IMR-90 (cell line): ENCODE results near the gene ADGRD1.

Source experiments
- BHLHE40 ChIP-seq: fragments of 150-350 bp; IDR thresholded peaks from 2 replicates; pipeline ENCODE4 v1.6.1; 2016; ENCODE audit warnings: mild to moderate bottlenecking, low read depth, low read length
- MAFK ChIP-seq: IDR thresholded peaks from 2 replicates; pipeline ENCODE4 v1.6.1; 2012; ENCODE audit warnings: low read depth, low read length, improper control_type of control experiment
- MAZ ChIP-seq: IDR thresholded peaks from 2 replicates; pipeline ENCODE4 v1.6.1; 2012; ENCODE audit warnings: low read depth, mild to moderate bottlenecking, low read length, improper control_type of control experiment, moderate library complexity, borderline replicate concordance
- POLR2A ChIP-seq: IDR thresholded peaks from 2 replicates; pipeline ENCODE4 v1.6.1; 2012; ENCODE audit warnings: mild to moderate bottlenecking, low read depth, low read length
- SMC3 ChIP-seq: fragments of 150-350 bp; IDR thresholded peaks from 2 replicates; pipeline ENCODE4 v1.6.1; 2016; ENCODE audit warnings: low read depth, mild to moderate bottlenecking, antibody characterized with exemption, low read length, moderate library complexity
- TF ChIP-seq, protein P1 (sequence below): conservative IDR thresholded peaks from 2 replicates; pipeline ENCODE4 v1.5.1; 2012; ENCODE audit warnings: mild to moderate bottlenecking, low read depth, low read length, improper control_type of control experiment
- TF ChIP-seq, protein P2 (sequence below): fragments of 150-350 bp; IDR thresholded peaks from 2 replicates; pipeline ENCODE4 v1.6.1; 2017; ENCODE audit warnings: mild to moderate bottlenecking, antibody characterized with exemption, low read length, low read depth

DNA sequence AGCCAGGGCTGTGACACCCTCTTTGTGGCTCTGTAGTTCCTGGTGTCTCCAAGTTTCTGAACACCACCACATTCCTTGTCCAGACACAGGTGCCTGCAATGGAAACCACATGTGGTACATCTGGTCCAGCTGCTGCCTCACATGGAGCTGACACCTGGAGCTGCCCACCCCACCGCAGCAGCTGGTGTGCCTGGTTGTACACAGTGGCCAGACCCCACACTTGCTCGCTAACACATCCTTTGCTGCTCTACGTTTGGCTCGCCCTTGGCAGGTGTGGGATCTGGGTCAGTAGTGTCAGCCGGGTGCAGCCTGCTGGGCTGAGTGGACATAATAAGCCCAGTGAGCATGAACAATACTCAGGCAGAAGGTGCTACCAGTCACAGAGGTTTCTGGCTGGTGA is 198.9 kb downstream of the ADGRD1 start:
- TF ChIP-seq BHLHE40 (no peak), POLR2A (no peak), SMC3 (no peak), MAZ (no peak), MAFK (no peak)
- TF ChIP-seq, protein P1, sequence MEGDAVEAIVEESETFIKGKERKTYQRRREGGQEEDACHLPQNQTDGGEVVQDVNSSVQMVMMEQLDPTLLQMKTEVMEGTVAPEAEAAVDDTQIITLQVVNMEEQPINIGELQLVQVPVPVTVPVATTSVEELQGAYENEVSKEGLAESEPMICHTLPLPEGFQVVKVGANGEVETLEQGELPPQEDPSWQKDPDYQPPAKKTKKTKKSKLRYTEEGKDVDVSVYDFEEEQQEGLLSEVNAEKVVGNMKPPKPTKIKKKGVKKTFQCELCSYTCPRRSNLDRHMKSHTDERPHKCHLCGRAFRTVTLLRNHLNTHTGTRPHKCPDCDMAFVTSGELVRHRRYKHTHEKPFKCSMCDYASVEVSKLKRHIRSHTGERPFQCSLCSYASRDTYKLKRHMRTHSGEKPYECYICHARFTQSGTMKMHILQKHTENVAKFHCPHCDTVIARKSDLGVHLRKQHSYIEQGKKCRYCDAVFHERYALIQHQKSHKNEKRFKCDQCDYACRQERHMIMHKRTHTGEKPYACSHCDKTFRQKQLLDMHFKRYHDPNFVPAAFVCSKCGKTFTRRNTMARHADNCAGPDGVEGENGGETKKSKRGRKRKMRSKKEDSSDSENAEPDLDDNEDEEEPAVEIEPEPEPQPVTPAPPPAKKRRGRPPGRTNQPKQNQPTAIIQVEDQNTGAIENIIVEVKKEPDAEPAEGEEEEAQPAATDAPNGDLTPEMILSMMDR = no peak
- TF ChIP-seq, protein P2, sequence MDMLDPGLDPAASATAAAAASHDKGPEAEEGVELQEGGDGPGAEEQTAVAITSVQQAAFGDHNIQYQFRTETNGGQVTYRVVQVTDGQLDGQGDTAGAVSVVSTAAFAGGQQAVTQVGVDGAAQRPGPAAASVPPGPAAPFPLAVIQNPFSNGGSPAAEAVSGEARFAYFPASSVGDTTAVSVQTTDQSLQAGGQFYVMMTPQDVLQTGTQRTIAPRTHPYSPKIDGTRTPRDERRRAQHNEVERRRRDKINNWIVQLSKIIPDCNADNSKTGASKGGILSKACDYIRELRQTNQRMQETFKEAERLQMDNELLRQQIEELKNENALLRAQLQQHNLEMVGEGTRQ = no peak
